Measurements from ENCODE around the gene PKNOX2. TPM values are rescaled to one million over a fixed set of nuclear protein-coding genes. Genes with fewer than 3 reads are reported as not detected.

The PKNOX2 gene
- total and polyA plus RNA-seq, 9 of the 15 experiments (the other 6 are each of a cell fraction or from before 2014, with no cell fraction given), result not detected

GRCh38 chr11:125267548-125267947 lies 103.0 kb downstream of the PKNOX2 start:
- Histone ChIP-seq H3K27me3 (ENCODE audit: control insufficient read depth in 2 of 2, insufficient read depth in 2 of 2, low read length in 2 of 2) (peaks cover 46 to 71% of the 10 kb centered on the region in 2 experiments), H3K4me3 (no peak overlapping the region), H3K79me2 (ENCODE audit: control insufficient read depth, insufficient read depth, low read length) (no peaks in the 10 kb centered on the region), H3K4me2 (ENCODE audit: insufficient read depth, low read length) (no peak overlapping the region), H4K20me1 (replicated peaks; ENCODE audit: control insufficient read depth, insufficient read depth, low read length) (peaks cover 6% of the 10 kb centered on the region), H3K27ac (ENCODE audit: extremely low read depth, low read depth, low read length) (no peak overlapping the region), H3K9me3 (replicated peaks; ENCODE audit: control insufficient read depth, insufficient read depth, low read depth, low read length) (no peaks in the 10 kb centered on the region), H3K9me1 (ENCODE audit: control insufficient read depth, insufficient read depth, low read length) (no peaks in the 10 kb centered on the region), H3K36me3 (ENCODE audit: control insufficient read depth, insufficient read depth, low read length) (no peaks in the 10 kb centered on the region), H3K4me1 (replicated peaks in 1 of 2; ENCODE audit: control insufficient read depth in 2 of 2, insufficient read depth in 2 of 2, low read length in 2 of 2) (peaks cover 0 to 6% of the 10 kb centered on the region in 2 experiments; a peak in 1 of 5 replicates), H3K9ac (ENCODE audit: insufficient read depth in 1 of 2, low read depth in 2 of 2, low read length in 2 of 2) (no peak overlapping the region), H2AFZ (ENCODE audit: low read depth, low read length) (no peak overlapping the region)
- intact Hi-C loops (cut with micrococcal nuclease) (no loop called here), in situ Hi-C loops (cut with MboI) (no loop called here)
- ATAC-seq (no peak), DNase-seq (ENCODE audit: extremely low read depth in 1 of 4, low spot score in 3 of 4) (no peak), FAIRE-seq (no peak)
- ChIA-PET POLR2A (interaction anchor here (0.7 to 1.2 kb wide), 4 partner anchors 10 to 130 kb away, joined by 3 to 4 read pairs (median 3); no protein-coding TSS in a partner anchor), CTCF (ENCODE audit: low intra/inter-chr PET ratio) (no interaction called here)
- no peak for TF ChIP-seq ZC3H11A (IDR thresholded peaks at IDR 0.05; ENCODE audit: low read depth, low read length)
- no peak for TF ChIP-seq POLR2B (IDR thresholded peaks at IDR 0.05; ENCODE audit: low read depth, partially characterized antibody)
- TF ChIP-seq NUFIP1 (IDR thresholded peaks at IDR 0.05; ENCODE audit: partially characterized antibody), result no peak
- TF ChIP-seq ZNF644 (tag; IDR thresholded peaks at IDR 0.05; ENCODE audit: low read depth), result no peak
- no peak for TF ChIP-seq CREM (IDR thresholded peaks at IDR 0.05; ENCODE audit: low read depth)
- no peak for TF ChIP-seq NEUROD1 (IDR thresholded peaks at IDR 0.05; ENCODE audit: borderline replicate concordance, low read depth, low read length, partially characterized antibody)
- TF ChIP-seq ZFP91 (CRISPR knock-in tag; IDR thresholded peaks at IDR 0.05), result no peak
- no peak for TF ChIP-seq SNAPC5 (CRISPR knock-in tag; IDR thresholded peaks at IDR 0.05)
- no peak for TF ChIP-seq ZBTB49 (CRISPR knock-in tag; IDR thresholded peaks at IDR 0.05; ENCODE audit: borderline replicate concordance)
- TF ChIP-seq PHF21A (IDR thresholded peaks at IDR 0.05; ENCODE audit: borderline replicate concordance, low read depth), result no peak
- TF ChIP-seq NR2F6 (CRISPR knock-in tag; IDR thresholded peaks at IDR 0.05), result no peak
- TF ChIP-seq ILF3 (IDR thresholded peaks at IDR 0.05; ENCODE audit: borderline replicate concordance), result no peak
- no peak for TF ChIP-seq CREB5 (CRISPR knock-in tag; IDR thresholded peaks at IDR 0.05)
- BruUV-seq (replicated peaks), result no TSS peak
- WGBS (ENCODE audit: insufficient coverage, low coverage, missing lambda C conversion rate), result under 1% methylated on average over 8 of the region's 8 CpGs
